Prostate gland (tissue), 2 donors: ENCODE measurements around the gene MANF.

Experiments used
- CTCF ChIP-seq, 4 experiments: fragments of 200-600 bp in 2 of 4; fragments of 450-650 bp in 2 of 4; sonication (generic) in 2 of 4; IDR thresholded peaks; 1 replicate in 3 of 4; 2 replicates in 1 of 4; pipeline ENCODE4 v1.5.1; 2016 to 2019; ENCODE audit warnings: antibody characterized with exemption in 4 of 4, mild to moderate bottlenecking in 2 of 4, moderate library complexity in 2 of 4
- POLR2A ChIP-seq: fragments of 450-650 bp; IDR thresholded peaks from one replicate; pipeline ENCODE4 v1.6.1; 2016; ENCODE audit warnings: antibody characterized with exemption, mild to moderate bottlenecking

- TF ChIP-seq CTCF (IDR thresholded peaks at IDR 0.05) (no peak), POLR2A (no peak)
These were observed 4.3 kb upstream of the MANF start for GRCh38 chr3:51380601-51381332.
